Forelimb muscle (tissue), 1 donor: Measurements from ENCODE around the gene SEPTIN5. TPM values are rescaled to one million over a fixed set of nuclear protein-coding genes. Genes with fewer than 3 reads are reported as not detected.

Source experiments
- DNase-seq: peaks from one replicate; pipeline ENCODE4 v3.0.0-alpha.2; 2013; ENCODE audit warnings: low read depth
- polyA plus RNA-seq: library from polyadenylated mRNA; unstranded; fragments of 120-200 nt; gene quantifications from one replicate; pipeline ENCODE4 v1.2.1, GENCODE V29; 2013; ENCODE audit not compliant: insufficient read length

The SEPTIN5 gene
- polyA plus RNA-seq, 1 donor: 130 TPM

DNA sequence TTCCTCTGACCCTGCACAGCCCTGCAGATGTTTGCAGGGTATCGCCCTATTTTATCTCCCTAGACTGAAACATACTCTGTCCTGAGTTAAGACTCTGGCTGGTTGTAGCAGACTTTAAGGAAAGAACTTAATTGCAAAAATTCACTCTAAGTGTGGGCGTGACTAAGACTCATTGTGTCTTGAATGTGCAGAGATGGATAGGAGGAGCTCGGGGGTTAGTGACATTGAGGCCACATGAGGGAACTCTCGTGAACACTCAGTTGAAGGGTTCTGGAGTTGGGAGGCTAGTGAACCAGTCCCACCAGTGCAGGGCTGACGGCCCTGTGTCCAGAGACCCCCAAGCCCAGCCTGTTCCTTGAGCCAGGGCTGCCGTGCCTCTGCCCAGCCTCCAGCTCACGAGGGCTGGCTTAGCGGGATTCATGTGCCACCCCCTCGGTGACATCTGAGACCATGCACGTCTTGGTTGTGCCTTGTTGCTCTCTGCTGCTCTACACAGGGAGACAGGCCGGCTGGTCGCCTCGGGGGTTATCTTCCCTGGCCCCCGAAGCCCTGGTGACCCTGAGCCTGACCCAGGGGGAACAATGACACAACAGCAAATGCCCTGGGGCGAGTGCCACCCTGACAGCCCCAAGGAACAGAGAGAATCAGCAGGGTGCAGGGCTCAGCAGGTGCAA is 34.8 kb downstream of the SEPTIN5 start:
- no peak for DNase-seq

DNA sequence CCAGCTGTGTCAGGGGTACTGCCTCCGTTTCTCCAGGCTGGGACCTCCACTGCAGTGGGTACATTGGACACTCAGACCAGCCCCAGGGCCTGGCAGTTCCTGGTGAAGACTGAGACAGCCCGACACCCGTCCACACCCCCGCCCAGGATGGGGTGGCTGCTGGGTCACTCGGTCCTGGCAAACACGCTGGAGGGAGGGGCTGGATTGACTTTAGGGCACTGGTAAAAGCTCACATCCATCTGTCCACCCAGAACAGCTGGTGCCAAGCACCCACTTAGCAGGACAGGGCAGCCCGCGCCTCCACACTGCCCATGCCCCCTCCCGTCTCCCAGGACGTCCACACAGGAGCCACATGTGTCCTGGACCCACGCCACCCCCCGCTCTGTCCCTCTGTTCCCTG is 35.6 kb downstream of the SEPTIN5 start:
- DNase-seq: no peak

DNA sequence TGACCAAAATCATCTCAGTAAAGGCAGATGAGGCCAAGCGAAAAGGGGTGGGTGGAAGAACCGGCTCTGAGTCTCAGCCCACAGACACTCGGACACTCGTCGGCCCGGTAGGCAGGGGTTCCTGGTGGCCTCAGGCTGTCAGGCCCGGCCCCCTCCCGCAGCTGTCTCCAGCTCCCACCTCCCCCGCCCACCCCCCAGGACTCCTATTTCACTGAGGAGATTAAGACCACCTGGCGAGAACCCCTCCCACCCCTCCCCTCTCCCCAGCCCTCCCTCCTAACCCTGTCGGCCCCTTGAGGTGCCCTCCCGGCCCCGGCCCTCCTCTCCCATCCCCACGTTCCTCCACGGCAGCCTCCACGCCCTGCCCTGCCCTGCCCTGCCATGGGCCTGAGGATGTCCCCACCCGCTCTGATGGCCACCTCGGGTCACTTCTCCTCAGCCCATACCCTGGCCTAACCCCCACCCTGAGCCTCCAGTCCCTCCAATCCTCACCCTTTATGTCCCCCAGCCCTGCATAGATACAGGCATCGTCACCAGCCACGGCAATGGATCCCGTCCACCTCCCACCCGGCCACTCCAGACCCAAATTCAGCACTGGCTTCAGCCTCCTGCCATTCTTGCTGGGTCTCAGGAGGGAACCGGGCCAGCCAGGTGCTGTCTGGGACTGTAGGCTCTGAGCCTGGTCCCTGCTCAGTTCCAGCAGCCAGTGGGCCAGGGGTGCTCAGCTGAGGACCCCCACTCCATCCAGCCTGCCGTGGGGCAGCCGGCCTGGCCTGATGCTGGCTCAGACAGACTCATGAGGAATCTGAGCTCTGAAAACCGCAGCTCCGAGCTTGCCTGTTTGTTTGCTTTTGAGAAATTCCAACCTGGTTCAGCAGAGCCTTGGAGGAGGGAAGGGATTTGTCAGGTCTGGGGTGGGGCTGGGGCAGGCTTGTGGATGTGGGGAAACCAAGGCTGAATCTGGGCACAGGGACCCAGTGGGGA is 36.5 kb downstream of the SEPTIN5 start:
- no peak for DNase-seq

- DNase-seq: no peak
Measured at GRCh38 chr22:19751497-19752245, 37.4 kb downstream of the SEPTIN5 start.

DNA sequence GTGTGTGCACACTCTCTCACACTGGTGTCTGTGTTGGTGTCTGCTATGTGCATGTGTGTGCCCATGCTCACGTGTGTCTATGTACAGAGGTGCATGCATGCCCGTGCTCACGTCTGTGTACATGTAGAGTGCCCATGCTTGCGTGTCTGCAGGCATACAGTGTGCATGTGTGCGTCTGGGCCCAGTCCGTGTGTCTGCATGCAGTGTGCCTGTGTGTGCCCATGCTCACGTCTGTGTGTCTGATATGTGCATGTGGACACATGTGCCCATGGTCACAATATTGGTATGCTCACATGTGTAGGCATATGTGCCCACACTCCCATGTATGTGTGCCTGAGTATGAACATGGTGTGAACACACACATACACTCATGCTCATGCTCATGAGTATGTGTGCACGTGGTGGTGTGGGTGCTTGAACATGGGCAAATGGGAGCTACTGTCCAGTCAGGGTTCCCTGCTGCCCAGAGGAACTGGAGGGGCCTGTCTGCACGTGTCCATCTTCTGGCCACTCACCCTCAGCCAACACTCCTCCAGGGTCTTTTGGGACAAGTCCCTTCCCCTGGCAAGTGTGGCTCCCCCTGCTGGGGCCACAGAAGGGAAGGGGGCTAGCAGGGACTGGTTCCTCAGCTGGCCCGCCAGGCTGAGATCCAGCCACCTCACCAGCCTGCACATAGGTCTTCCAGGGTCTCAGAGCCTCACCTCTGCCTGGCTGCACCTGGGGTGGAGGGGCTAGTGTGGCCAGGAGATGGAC is 39.0 kb downstream of the SEPTIN5 start:
- DNase-seq: no peak

- DNase-seq: no peak
Measured at GRCh38 chr22:19753996-19754700, 39.8 kb downstream of the SEPTIN5 start.

GRCh38 chr22:19754701-19755144 is 40.4 kb downstream of the SEPTIN5 start:
- DNase-seq: no peak

DNA sequence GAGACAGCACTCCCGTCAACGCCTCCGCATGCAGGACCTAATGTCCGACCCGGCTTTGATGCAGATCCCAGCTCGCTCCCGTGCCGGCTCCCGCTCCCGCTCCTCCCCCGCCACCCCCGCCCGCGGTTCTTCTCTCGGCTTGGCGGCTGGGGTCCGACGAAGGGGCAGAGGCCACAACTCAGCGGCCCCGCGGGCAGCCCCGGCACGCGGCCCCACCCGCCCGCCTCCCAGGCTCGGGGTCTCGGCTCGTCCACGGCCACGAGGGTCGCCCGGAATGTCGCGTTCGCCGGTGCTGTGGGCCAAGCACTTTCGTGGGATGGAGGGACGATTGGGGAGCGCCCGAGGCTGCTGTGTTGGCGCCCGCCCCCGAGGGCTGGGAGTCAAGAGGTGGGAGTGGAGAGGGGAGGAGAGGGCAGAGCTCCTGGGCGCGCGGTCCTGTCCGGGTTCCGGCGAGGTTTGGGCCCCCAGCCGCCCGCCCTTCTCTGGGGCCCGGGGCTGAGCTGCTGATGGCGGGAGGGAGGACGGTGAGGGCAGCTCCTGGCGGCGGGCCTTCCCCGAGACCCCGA is 40.9 kb downstream of the SEPTIN5 start:
- no peak for DNase-seq

DNA sequence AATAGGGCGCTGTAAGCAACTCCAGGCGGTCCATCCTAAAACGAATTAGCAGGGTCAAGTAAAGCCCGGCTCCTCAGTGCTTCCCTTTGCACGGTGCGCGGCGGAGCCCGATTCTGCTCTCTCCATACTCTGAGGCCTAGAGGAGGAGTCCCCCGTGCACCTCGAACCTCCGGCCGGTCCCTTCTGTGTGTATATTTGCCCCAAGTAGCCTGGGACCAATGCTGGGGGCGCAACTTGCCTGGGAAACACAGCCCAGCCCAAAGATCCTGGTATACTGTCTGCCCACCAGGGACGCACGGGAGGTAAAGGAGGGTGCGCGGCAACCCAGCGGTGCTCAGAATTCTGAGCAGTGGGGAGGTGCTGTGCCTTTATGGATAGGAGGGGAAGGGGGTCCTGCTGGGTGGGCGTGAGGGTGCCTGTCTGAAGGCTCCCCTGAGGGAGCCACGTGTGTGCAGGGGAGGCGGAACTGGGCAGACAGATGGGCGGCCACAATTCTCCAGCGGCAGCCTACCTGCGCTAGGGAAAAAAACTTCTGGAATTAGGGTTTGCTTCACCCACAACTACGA is 41.5 kb downstream of the SEPTIN5 start:
- DNase-seq: no peak

DNA sequence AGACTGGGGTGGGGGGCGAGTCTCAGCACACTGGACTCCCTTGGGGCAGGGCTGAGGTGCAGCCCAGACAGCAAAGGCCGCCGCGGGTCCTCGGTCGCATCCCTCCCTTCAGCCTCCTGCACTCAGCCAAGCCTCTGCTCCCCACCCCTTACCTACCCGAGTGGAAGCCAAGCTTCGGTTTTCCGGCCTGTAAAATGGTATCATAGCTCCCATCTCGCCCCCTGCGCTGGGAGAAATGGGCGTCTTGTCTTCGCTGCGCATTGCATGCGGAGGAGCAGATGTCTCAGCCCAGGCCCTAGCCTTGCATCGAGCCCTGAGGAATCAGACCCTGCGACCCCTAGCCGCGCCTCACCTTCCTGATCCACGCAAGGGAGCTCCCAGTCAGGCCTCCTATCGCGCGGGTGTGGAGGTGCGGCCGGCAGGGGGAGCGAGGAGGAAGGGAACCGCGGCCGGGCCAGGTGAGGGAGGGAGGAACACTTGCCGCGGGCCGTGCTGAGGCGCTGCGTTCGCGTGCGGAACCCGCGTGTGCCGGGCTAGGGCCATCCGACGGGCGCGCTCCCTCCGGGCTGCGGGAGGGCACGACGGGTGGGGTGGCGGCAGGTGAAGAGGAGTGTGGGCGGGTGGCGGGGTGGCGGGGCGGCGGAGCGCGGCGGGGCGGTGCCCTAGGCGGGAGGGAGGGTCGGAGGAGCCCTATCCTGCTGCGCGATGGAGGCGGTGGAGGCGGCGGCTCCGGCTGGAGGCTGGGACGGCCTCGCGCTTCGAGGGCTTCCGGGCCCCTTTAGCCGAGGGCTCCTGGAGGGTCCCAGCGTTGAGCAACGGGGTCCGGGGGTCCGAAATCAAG is 42.2 kb downstream of the SEPTIN5 start:
- DNase-seq: no peak

- no peak for DNase-seq
Measured at GRCh38 chr22:19757140-19757984, 43.1 kb downstream of the SEPTIN5 start.

DNA sequence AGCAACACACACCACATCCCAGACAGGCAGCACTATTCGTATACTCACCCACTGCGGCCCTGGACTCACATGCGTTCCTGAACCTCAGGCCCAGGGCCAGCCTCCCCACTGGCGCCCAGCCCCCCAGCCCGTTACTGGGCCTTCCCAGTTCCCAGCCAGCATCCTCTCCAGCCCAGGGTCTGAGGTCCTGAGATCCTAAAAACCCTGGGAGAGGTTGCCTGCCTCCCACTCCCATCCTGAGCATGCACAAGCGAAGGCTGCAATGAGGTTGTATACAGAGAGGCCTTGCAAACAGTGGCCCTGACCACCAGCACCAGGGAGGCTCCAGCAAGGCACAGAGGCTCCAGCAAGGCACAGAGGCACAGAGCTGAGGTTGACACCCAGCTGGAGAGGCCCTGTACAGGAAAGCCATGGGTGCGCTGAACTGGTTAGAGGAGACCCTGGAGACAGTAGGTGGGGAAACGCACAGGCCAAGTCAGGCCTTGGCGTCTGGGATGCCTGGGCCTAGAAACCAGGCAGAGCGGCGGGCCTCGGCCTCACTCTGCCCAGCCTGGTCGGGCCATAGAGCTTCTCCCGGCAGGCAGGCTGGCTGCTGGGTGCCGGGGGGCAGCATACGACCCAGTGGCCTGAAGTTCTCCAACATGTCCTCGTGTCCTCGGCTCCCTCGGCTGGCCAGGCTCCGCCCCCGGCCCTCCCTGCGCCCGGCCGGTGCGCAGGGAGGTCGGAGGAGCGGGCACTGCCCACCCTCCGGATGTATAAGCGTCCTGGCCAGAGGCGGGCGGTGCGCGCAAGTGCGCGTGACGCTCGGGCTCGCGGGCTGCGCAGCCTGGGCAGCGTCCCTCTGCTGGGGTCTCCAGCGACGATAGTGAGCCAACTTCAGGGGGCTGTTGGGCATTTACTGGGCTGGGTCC is 43.9 kb downstream of the SEPTIN5 start:
- no peak for DNase-seq

DNA sequence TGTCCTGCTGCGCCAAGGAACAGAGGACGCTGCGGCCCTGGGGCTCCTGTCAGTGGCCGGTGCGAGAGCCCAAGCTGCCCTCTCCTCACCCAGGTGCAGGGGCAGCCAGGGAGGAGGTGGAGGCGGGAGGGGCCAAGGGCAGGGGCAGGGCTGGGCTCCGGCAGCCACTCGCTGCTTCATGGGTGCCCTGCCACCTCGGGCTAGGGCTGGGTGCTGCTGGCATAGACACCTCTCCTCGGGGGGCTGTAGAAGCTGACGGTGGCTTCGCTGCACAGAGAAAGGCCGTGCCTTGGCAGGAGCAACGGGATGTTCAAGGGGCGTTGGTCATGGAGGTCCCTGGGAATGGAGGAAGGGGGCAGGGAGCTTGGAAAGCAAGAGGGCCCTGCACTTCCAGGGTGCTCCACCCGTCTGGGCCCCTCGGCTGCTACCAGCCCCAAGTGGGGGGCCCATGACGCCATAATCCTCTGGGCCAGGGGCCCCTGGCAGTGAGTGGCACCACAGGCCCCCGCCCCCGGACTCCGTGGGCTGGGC is 44.7 kb downstream of the SEPTIN5 start:
- DNase-seq: no peak

GRCh38 chr22:19759427-19760057 is 45.2 kb downstream of the SEPTIN5 start:
- DNase-seq: no peak

GRCh38 chr22:19760058-19760950 is 46.0 kb downstream of the SEPTIN5 start, which contains the start of gene TBX1:
TSS of gene TBX1 (plus strand) at chr22:19760778. CDS start at chr22:19760844, 66 bp downstream.
- no peak for DNase-seq
